GM20431 (cell line): Measurements from ENCODE around the gene FBXO10.
"Not testable (repeated sequence)": the region's sequence is repeated elsewhere in the genome, so short reads cannot be mapped to it uniquely, and the experiment has no call there.

Experiments
- in situ Hi-C: fragments of 300-500 bp; cut with MseI, MboI; formaldehyde crosslinking; loops from one replicate; pipeline ENCODE4 v1.15.0; 2020; ENCODE audit warnings: low sequenced_read_pairs; ENCODE audit not compliant: unreplicated experiment

The FBXO10 gene

GRCh38 chr9:37575921-37576721 is at the start of gene FBXO10:
FBXO10 (minus strand) TSS chr9:37576380; CDS start chr9:37541768, 34,612 bp downstream.
- in situ Hi-C loops, result no loop called here

GRCh38 chr9:37625758-37626147 is 49.6 kb upstream of the FBXO10 start:
- in situ Hi-C loops, result no loop called here

DNA sequence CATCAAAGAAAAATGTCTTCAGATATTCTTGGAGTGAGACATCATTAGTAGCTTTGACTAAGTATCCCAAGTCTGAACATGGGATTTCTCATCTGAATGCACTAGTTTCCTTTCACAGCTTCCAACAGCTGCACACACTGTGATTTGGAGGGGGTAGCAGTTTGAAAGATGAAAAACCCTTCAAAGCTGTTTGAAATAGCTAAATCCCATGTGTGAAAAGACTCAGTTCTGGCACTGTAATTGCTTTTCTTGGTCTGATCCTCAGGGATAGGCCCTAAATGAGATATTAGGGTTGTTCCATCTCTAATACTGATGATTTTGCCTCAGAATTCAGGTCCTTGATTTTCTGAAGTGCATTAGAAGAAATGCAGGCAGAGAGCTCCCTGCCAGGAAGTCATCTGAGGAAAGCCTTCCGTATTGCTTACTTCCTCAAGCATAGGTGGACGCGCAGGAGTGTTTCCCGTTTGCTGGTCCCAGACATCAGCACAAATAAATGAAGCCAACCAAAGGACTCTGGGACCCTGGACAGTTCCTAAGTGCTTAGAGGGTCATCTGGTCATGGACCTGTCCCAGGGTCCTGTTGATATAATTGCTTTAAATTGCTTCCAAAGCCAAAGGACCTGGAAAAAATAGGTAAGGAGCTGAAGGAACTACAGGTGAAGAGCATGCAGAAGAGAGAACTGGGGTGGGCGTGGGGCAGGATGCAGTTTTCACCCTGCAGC is 49.0 kb upstream of the FBXO10 start:
- in situ Hi-C loops, result no loop called here

- in situ Hi-C loops, result no loop called here
Measured at GRCh38 chr9:37624073-37624472, 47.9 kb upstream of the FBXO10 start.

DNA sequence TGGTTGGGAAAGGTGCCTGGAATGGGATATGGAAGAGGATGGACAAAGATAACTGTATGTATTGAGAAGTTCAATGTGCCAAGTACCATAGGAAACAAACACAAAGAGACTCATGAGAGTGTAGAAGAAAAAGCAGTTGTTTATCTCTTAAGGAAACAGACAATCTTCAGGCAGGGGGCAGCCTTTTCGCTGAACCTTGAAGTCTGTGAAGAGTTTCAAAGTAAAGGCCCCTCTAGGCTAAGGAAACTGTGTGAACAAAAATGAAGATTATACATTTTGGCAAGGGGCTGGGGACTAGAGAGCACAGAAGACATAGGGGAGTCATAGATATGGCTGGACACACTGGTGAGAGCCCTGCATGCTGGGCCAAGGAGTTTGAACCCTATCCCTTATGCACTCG is 47.1 kb upstream of the FBXO10 start:
- in situ Hi-C loops, result no loop called here

DNA sequence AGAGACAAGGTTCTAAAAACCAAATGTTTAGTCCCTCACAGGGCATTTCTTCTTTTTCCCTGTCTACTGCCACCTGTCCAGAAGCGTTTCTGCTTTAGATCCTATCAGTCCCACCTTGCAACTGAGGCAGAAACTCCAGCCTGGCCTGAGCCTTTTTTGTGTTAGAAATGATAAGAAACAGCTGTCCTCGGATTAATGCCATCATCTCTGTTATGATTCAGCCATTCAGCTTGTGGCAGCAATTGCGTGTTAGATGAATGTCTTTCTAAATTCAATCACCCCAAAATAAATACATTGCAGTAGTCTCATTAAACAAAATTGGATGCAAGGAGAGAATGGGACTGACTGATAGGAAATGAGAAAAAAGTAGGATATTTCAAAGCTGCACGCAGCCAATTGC is 46.3 kb upstream of the FBXO10 start:
- in situ Hi-C loops, result no loop called here

- in situ Hi-C loops, result no loop called here
Measured at GRCh38 chr9:37621273-37622121, 45.3 kb upstream of the FBXO10 start.

DNA sequence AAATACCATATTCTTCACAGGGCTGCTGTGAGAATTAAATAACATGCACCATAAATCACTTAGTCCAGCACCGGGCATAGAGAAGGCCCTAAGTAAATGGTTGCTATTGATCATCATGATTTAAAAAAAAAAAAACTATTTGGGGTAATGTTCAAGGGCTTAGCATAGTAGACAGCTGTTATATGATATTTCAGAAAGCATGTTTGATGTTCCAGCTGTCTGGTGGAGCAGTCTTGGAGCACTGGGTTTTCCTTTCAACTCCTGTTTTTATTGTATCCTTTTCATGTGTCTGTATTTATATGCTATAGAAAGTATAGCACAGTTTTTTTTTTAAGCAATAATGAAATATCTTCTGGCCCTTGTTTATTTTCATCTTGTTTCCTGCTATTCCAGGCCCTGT is 44.2 kb upstream of the FBXO10 start:
- in situ Hi-C loops, result no loop called here

GRCh38 chr9:37619806-37620205 is 43.6 kb upstream of the FBXO10 start:
- in situ Hi-C loops, result no loop called here

DNA sequence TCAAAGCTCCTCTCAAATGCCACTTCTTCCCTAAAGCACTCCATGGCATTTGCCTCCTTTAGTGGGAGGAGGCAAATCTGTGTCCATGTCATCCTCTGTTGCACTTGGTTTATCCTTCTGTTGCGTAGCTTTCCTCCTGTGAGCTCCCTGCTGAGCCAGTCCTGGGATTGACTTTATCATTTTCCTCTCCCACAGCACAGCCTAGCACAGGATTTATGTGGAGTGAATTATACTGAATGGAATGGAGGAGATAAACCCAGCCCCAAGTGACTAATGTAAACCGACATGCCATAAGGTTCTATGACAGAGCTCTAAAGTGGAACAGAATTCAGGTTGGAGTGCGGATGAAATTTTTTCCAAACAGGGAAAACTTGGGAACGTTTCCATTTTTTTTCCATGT is 42.6 kb upstream of the FBXO10 start:
- in situ Hi-C loops, result no loop called here

DNA sequence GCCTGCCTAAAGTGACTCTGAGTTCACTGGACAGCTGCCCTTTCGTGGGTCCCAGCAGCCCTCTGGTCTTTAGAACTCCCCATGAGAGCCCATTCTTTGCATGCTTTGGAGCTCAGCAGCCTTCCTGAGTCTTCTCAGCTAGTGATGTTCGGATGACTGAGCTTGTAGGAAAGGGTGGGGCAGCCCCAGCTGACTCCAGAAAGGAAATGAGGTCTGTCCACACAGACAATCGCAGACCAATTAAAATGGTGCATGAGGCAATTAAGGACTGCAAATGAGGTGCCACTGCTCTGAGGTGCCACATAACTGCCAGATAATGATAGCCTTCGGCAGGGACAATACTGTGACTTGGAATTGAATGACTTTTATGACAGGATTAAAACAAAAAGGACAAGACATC is 41.7 kb upstream of the FBXO10 start:
- in situ Hi-C loops, result no loop called here

GRCh38 chr9:37617161-37617560 is 41.0 kb upstream of the FBXO10 start:
- in situ Hi-C loops, result no loop called here

DNA sequence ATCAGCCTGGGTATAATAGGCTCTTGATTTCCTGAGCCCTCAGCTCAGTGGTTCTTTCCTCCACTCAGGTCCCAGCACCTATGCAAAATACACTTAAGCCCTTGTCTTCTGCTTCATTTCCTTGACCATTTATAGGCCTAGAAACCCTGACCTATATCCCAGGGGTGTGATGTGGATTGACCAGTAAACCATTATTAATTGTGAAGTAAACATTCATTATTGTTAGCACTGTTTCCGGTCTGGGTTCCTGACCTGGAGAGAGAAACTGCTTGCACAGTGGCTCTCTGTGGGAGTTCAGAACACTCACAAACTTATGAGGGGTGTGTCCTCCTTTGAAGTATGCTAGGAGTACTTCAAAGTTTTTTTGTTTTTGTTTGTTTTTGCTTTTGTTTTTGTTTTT is 35.8 kb upstream of the FBXO10 start:
- in situ Hi-C loops, result no loop called here

- in situ Hi-C loops, result no loop called here
Measured at GRCh38 chr9:37611014-37611413, 34.8 kb upstream of the FBXO10 start.

GRCh38 chr9:37609735-37610397 is 33.7 kb upstream of the FBXO10 start:
- in situ Hi-C loops, result no loop called here

DNA sequence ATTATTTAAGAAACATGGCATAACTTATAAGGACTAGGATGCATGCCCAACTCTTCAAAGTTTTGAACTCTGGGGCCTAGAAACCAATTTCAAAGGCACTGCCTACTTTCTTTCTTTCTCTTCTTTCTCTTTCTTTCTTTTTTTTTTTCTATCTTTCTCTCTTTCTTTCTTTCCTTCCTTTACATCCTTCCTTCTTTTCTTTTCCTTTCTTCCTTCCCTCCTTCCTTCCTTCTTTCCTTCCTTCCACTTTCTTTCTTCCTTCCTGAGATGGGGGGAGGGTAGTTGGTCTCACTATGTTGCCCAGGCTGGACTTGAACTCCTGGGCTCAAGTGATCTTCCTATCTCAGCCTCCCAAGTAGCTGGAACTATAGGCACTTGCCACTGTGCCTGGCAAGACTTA is 32.1 kb upstream of the FBXO10 start:
- in situ Hi-C loops, result no loop called here

- in situ Hi-C loops, result no loop called here
Measured at GRCh38 chr9:37604296-37604695, 28.1 kb upstream of the FBXO10 start.

GRCh38 chr9:37602817-37603216 is 26.6 kb upstream of the FBXO10 start:
- in situ Hi-C loops, result no loop called here

DNA sequence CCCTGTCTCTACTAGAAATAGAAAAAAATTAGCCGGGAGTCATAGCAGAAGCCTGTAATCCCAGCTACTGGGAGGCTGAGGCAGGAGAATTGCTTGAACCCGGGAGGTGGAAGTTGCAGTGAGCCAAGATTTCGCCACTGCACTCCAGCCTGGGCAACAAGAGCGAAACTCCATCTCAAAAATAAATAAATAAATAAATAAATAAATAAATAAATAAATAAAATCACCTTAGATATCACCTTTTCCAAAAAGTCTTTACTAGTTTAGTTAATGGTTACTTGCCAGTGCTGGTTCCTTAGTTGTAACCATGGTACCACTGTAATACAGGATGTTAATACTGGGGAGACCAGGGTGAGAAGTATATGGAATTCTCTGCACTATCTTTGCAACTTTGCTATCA is 25.9 kb upstream of the FBXO10 start:
- in situ Hi-C loops, result not testable (repeated sequence)

DNA sequence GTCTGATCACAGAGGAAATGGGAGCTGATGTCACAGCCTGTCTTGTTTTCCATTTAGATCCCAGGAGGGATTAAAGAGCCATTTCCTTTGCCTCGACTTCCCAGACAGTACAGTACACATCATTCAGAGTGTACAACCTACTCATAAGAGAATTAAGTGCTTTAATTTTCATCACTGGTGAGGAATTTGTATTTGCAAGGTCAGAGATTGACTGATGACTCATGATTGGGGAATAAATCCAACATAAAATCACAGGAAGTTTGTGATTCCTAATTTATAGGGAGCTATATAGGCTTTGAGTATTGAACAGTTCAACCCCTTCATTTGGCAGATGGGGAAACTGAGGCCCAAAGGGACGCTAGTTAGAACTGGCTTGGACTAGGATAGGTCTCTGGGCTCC is 20.3 kb upstream of the FBXO10 start:
- in situ Hi-C loops, result no loop called here
